Measurements from ENCODE around the gene IFFO2.
"Not testable (repeated sequence)": the region's sequence is repeated elsewhere in the genome, so short reads cannot be mapped to it uniquely, and the experiment has no call there.

Gene IFFO2

GRCh38 chr1:18917071-18917799 lies 39.2 kb downstream of the IFFO2 start:
- no peak for DNase-seq

GRCh38 chr1:18915341-18915740 lies 41.1 kb downstream of the IFFO2 start:
- no peak for DNase-seq

GRCh38 chr1:18913065-18913835 lies 43.2 kb downstream of the IFFO2 start:
- DNase-seq = peak; percentile 72

- DNase-seq = no peak
Measured at GRCh38 chr1:18912550-18912949, 43.9 kb downstream of the IFFO2 start.

GRCh38 chr1:18908911-18909771 lies 47.3 kb downstream of the IFFO2 start:
- peak; percentile 42 for DNase-seq

- DNase-seq = no peak
Measured at GRCh38 chr1:18907917-18908845, 48.3 kb downstream of the IFFO2 start.

GRCh38 chr1:18907021-18907916 lies 49.2 kb downstream of the IFFO2 start:
- peak; percentile 49 for DNase-seq

GRCh38 chr1:18903291-18903756 lies 53.2 kb downstream of the IFFO2 start:
- DNase-seq = no peak

GRCh38 chr1:18902523-18903290 lies 53.8 kb downstream of the IFFO2 start, which contains the start of gene ALDH4A1:
TSS of gene ALDH4A1 (minus strand) at chr1:18902555. CDS start at chr1:18902523, 32 bp downstream.
- peak; percentile 96 for DNase-seq

GRCh38 chr1:18901952-18902522 lies 54.4 kb downstream of the IFFO2 start:
- DNase-seq = no peak

- DNase-seq = no peak
Measured at GRCh38 chr1:18901147-18901951, 55.1 kb downstream of the IFFO2 start.

GRCh38 chr1:18900303-18900841 lies 56.1 kb downstream of the IFFO2 start:
- DNase-seq = no peak

GRCh38 chr1:18899363-18900049 lies 57.0 kb downstream of the IFFO2 start:
- no peak for DNase-seq

- no peak for DNase-seq
Measured at GRCh38 chr1:18898567-18898966, 57.9 kb downstream of the IFFO2 start.

- DNase-seq = no peak
Measured at GRCh38 chr1:18895317-18895716, 61.2 kb downstream of the IFFO2 start.

GRCh38 chr1:18893120-18893519 lies 63.4 kb downstream of the IFFO2 start:
- DNase-seq = no peak

GRCh38 chr1:18891858-18892257 lies 64.6 kb downstream of the IFFO2 start:
- DNase-seq = not testable (repeated sequence)

- DNase-seq = no peak
Measured at GRCh38 chr1:18891426-18891780, 65.1 kb downstream of the IFFO2 start.

Measured in stimulated activated CD4-positive, alpha-beta T cell treated with anti-CD3 and anti-CD28 coated beads, Interleukin-1b, Interleukin-23, amount 100 ng/mL, for 48 hours (primary cell).